ENCODE data around the gene IMPA2. TPM values are rescaled to one million over a fixed set of nuclear protein-coding genes. Genes with fewer than 3 reads are reported as not detected.

IMPA2 gene
- total and polyA plus RNA-seq, 2 of the 13 experiments (the other 11 are each of a cell fraction or from before 2014, with no cell fraction given): 37.8 to 71.8 TPM

GRCh38 chr18:11980494-11981191 is 664 bp upstream of the IMPA2 start (continued):
- TF ChIP-seq, protein P1, sequence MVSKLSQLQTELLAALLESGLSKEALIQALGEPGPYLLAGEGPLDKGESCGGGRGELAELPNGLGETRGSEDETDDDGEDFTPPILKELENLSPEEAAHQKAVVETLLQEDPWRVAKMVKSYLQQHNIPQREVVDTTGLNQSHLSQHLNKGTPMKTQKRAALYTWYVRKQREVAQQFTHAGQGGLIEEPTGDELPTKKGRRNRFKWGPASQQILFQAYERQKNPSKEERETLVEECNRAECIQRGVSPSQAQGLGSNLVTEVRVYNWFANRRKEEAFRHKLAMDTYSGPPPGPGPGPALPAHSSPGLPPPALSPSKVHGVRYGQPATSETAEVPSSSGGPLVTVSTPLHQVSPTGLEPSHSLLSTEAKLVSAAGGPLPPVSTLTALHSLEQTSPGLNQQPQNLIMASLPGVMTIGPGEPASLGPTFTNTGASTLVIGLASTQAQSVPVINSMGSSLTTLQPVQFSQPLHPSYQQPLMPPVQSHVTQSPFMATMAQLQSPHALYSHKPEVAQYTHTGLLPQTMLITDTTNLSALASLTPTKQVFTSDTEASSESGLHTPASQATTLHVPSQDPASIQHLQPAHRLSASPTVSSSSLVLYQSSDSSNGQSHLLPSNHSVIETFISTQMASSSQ (IDR thresholded peaks at IDR 0.05; ENCODE audit: low read depth): no peak
- TF ChIP-seq, protein P1 (CRISPR knock-in tag; IDR thresholded peaks at IDR 0.05; ENCODE audit: borderline replicate concordance): peak; percentile 21; the same call in 1 of the 2 replicates
- TF ChIP-seq SOX13 (IDR thresholded peaks at IDR 0.05): no peak
- TF ChIP-seq SOX13 (CRISPR knock-in tag; conservative IDR thresholded peaks at IDR 0.05 in 1 of 2, IDR thresholded peaks at IDR 0.05 in 1 of 2): peak in 1 of 2 experiments; percentile 66; a peak in 2 of 4 replicates
- TF ChIP-seq THAP11 (CRISPR knock-in tag; IDR thresholded peaks at IDR 0.05): peak; percentile 62
- no peak for TF ChIP-seq ZNF513 (CRISPR knock-in tag; conservative IDR thresholded peaks at IDR 0.05)
- no peak; the same call in 1 of the 2 replicates for TF ChIP-seq KDM5A (IDR thresholded peaks at IDR 0.05; ENCODE audit: borderline replicate concordance, low read length)
- TF ChIP-seq HNRNPH1 (optimal IDR thresholded peaks at IDR 0.05; ENCODE audit: low read depth, low read length): no peak
- no peak for TF ChIP-seq PCBP1 (IDR thresholded peaks at IDR 0.05; ENCODE audit: borderline replicate concordance, low read depth, low read length)
- TF ChIP-seq, protein P2, sequence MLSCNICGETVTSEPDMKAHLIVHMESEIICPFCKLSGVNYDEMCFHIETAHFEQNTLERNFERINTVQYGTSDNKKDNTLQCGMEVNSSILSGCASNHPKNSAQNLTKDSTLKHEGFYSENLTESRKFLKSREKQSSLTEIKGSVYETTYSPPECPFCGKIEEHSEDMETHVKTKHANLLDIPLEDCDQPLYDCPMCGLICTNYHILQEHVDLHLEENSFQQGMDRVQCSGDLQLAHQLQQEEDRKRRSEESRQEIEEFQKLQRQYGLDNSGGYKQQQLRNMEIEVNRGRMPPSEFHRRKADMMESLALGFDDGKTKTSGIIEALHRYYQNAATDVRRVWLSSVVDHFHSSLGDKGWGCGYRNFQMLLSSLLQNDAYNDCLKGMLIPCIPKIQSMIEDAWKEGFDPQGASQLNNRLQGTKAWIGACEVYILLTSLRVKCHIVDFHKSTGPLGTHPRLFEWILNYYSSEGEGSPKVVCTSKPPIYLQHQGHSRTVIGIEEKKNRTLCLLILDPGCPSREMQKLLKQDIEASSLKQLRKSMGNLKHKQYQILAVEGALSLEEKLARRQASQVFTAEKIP (CRISPR knock-in tag; IDR thresholded peaks at IDR 0.05; ENCODE audit: borderline replicate concordance): no peak
- peak; percentile 23 for TF ChIP-seq BCL6 (CRISPR knock-in tag; IDR thresholded peaks at IDR 0.05)
- peak; percentile 92 for TF ChIP-seq MXD4 (CRISPR knock-in tag; IDR thresholded peaks at IDR 0.05)
- peak; percentile 78 for TF ChIP-seq KLF6 (CRISPR knock-in tag; IDR thresholded peaks at IDR 0.05)
- no peak for TF ChIP-seq KDM4B (CRISPR knock-in tag; IDR thresholded peaks at IDR 0.05)
- peak; percentile 75; the same call in 1 of the 2 replicates for TF ChIP-seq ZBTB3 (CRISPR knock-in tag; IDR thresholded peaks at IDR 0.05; ENCODE audit: borderline replicate concordance, low read depth)
- 0 out of 2 replicates have a peak, but pooled peaks have one; percentile 52 for TF ChIP-seq ZNF790 (CRISPR knock-in tag; IDR thresholded peaks at IDR 0.05; ENCODE audit: borderline replicate concordance)
- TF ChIP-seq MLX (CRISPR knock-in tag; IDR thresholded peaks at IDR 0.05): 0 out of 2 replicates have a peak, but pooled peaks have one; percentile 33
- no peak for TF ChIP-seq TRAFD1 (CRISPR knock-in tag; IDR thresholded peaks at IDR 0.05; ENCODE audit: borderline replicate concordance)

Data from HepG2 (cell line).